GM12878 (cell line): ENCODE data around the gene TXNDC17.

Experiments used
- BCLAF1 ChIP-seq: fragments of 450-650 bp; IDR thresholded peaks from 2 replicates; pipeline ENCODE4 v1.6.1; 2017; ENCODE audit warnings: antibody characterized with exemption, mild to moderate bottlenecking, moderate library complexity
- BRCA1 ChIP-seq: IDR thresholded peaks from 2 replicates; pipeline ENCODE4 v1.6.1; 2011; ENCODE audit warnings: low read depth, low read length, improper control_type of control experiment
- CHD2 ChIP-seq: IDR thresholded peaks from 2 replicates; pipeline ENCODE4 v1.6.1; 2011; ENCODE audit warnings: low read depth, low read length, improper control_type of control experiment, borderline replicate concordance
- CTCF ChIP-seq, 3 experiments: IDR thresholded peaks in 2 of 3; conservative IDR thresholded peaks in 1 of 3; 2 replicates each; pipeline ENCODE4 v1.5.1; 2011; ENCODE audit warnings: low read depth in 3 of 3, low read length in 3 of 3, mild to moderate bottlenecking in 3 of 3, control low read depth in 2 of 3, moderate library complexity in 2 of 3, inconsistent platforms in 1 of 3, mixed read lengths in 1 of 3; ENCODE audit not compliant: control insufficient read depth in 2 of 3, insufficient read depth in 1 of 3; ENCODE audit errors: extremely low read depth in 1 of 3
- E2F4 ChIP-seq: IDR thresholded peaks from 2 replicates; pipeline ENCODE4 v1.6.1; 2012; ENCODE audit warnings: low read depth, low read length, improper control_type of control experiment
- MAX ChIP-seq: IDR thresholded peaks from 2 replicates; pipeline ENCODE4 v1.6.1; 2012; ENCODE audit warnings: low read depth, low read length, improper control_type of control experiment
- NFYB ChIP-seq: IDR thresholded peaks from 2 replicates; pipeline ENCODE4 v1.6.1; 2011; ENCODE audit warnings: low read depth, mild to moderate bottlenecking, low read length, improper control_type of control experiment, moderate library complexity; ENCODE audit not compliant: insufficient read depth
- SRF ChIP-seq, 2 experiments: IDR thresholded peaks; 2 replicates each; pipeline ENCODE4 v1.6.1; 2011; ENCODE audit warnings: low read depth in 2 of 2, low read length in 2 of 2, mild to moderate bottlenecking in 1 of 2, moderate library complexity in 1 of 2
- USF2 ChIP-seq: IDR thresholded peaks from 2 replicates; pipeline ENCODE4 v1.6.1; 2011; ENCODE audit warnings: low read depth, low read length, improper control_type of control experiment, borderline replicate concordance

- TF ChIP-seq CTCF (IDR thresholded peaks at IDR 0.05 in 2 of 3, conservative IDR thresholded peaks at IDR 0.05 in 1 of 3; ENCODE audit: control insufficient read depth in 2 of 3, extremely low read depth in 1 of 3, insufficient read depth in 1 of 3, low read depth in 3 of 3, low read length in 3 of 3) (no peak), NFYB (no peak), USF2 (no peak), BCLAF1 (no peak), CHD2 (no peak), SRF (IDR thresholded peaks at IDR 0.05; ENCODE audit: low read depth in 2 of 2, low read length in 2 of 2) (no peak), E2F4 (no peak), BRCA1 (no peak), MAX (no peak)
Measured at GRCh38 chr17:6677158-6677831, 36.4 kb downstream of the TXNDC17 start.
